Natural killer cell (primary cell): ENCODE measurements around the gene BICD1. TPM values are rescaled to one million over a fixed set of nuclear protein-coding genes. Genes with fewer than 3 reads are reported as not detected.

ENCODE experiments used
- ATAC-seq, 3 donors: fragments of 150-1000 bp in 2 of 3; fragments of 200-7000 bp in 1 of 3; cut with Tn5 transposase; 1 replicate in 1 of 3; 2 replicates in 2 of 3; pipeline ENCODE4 v1.10.0; 2021; ENCODE audit warnings: mild to moderate bottlenecking in 2 of 3, moderate library complexity in 2 of 3
- DNase-seq, 2 donors: peaks; one replicate each; pipeline versions ENCODE4 v3.0.0 to v3.0.0-alpha.2; 2013 to 2021; ENCODE audit warnings: mixed read lengths in 1 of 2
- H3K27ac ChIP-seq: one replicate; pipeline ENCODE4 v1.5.1; 2013; ENCODE audit warnings: mild to moderate bottlenecking, low read length
- H3K27me3 ChIP-seq: one replicate; pipeline ENCODE4 v1.6.1; 2013; ENCODE audit warnings: low read length; ENCODE audit not compliant: control insufficient read depth, insufficient read depth
- H3K36me3 ChIP-seq: one replicate; pipeline ENCODE4 v1.6.1; 2013; ENCODE audit warnings: low read length; ENCODE audit not compliant: control insufficient read depth, insufficient read depth
- H3K4me1 ChIP-seq: one replicate; pipeline ENCODE4 v1.6.1; 2013; ENCODE audit warnings: low read length; ENCODE audit not compliant: control insufficient read depth, insufficient read depth
- H3K4me3 ChIP-seq: one replicate; pipeline ENCODE4 v1.5.1; 2013; ENCODE audit warnings: low read length
- H3K9me3 ChIP-seq: one replicate; pipeline ENCODE4 v1.6.1; 2013; ENCODE audit warnings: low read length; ENCODE audit not compliant: control insufficient read depth, insufficient read depth
- H3K27ac Mint-ChIP-seq, 2 donors: one replicate each; pipeline ENCODE4 v1.8.0; 2022; ENCODE audit warnings: mild to moderate bottlenecking in 2 of 2, mixed read lengths in 2 of 2, moderate library complexity in 1 of 2
- H3K27me3 Mint-ChIP-seq, 2 donors: one replicate each; pipeline ENCODE4 v1.8.0; 2022; ENCODE audit warnings: low read depth in 2 of 2, mixed read lengths in 2 of 2
- H3K36me3 Mint-ChIP-seq: one replicate; pipeline ENCODE4 v1.8.0; 2022; ENCODE audit warnings: mixed read lengths
- H3K4me1 Mint-ChIP-seq, 2 donors: one replicate each; pipeline ENCODE4 v1.8.0; 2022; ENCODE audit warnings: mixed read lengths in 2 of 2
- H3K4me3 Mint-ChIP-seq: one replicate; pipeline ENCODE4 v1.8.0; 2022; ENCODE audit warnings: mild to moderate bottlenecking, moderate library complexity, mixed read lengths
- H3K9me3 Mint-ChIP-seq, 2 donors: one replicate each; pipeline ENCODE4 v1.8.0; 2022; ENCODE audit warnings: mixed read lengths in 2 of 2
- CTCF ChIP-seq: fragments of 200-600 bp; IDR thresholded peaks from one replicate; pipeline ENCODE4 v1.8.0; 2022; ENCODE audit warnings: antibody characterized with exemption
- WGBS: methylation state at CpG from one replicate; pipeline ENCODE4 v1.1.7; 2013; ENCODE audit warnings: missing lambda C conversion rate; ENCODE audit not compliant: insufficient coverage; 5-methylcytosine and 5-hydroxymethylcytosine counted together
- intact Hi-C: fragments of 100-400 bp; cut with micrococcal nuclease; formaldehyde crosslinking; loops from one replicate; pipeline ENCODE4 v1.14.2; 2022
- total RNA-seq, 4 donors: library from RNA; stranded (reverse); fragments of 120-200 nt in 1 of 4; gene quantifications; one replicate each; pipeline versions ENCODE4 v1.2.3 to v1.2.4, GENCODE V29; 2013 to 2022

BICD1 gene
- total RNA-seq, 3 donors from 2014 or later (not counting 1 experiment from before 2014, with no cell fraction given) = 10.0 to 16.0 (median 15.5) TPM

- intact Hi-C loops = no loop called here
- no peak overlapping the region for H3K27ac ChIP-seq
- DNase-seq (no peak), ATAC-seq (no peak)
- peaks cover 2% of the 10 kb centered on the region for H3K9me3 ChIP-seq
- Mint-ChIP-seq H3K27me3 (no peaks in the 10 kb centered on the region), H3K36me3 (no peaks in the 10 kb centered on the region), H3K4me1 (no peaks in the 10 kb centered on the region), H3K27ac (no peak overlapping the region), H3K9me3 (no peaks in the 10 kb centered on the region), H3K4me3 (no peak overlapping the region)
- H3K4me3 ChIP-seq = no peak overlapping the region
- no peak for TF ChIP-seq CTCF
- no peaks in the 10 kb centered on the region for H3K4me1 ChIP-seq
- no peaks in the 10 kb centered on the region for H3K36me3 ChIP-seq
- no peaks in the 10 kb centered on the region for H3K27me3 ChIP-seq
- 94% methylated on average over 2 of the region's 2 CpGs for WGBS
Observed at GRCh38 chr12:32235251-32235650, 128.6 kb downstream of the BICD1 start.

GRCh38 chr12:32240162-32240561 lies 133.5 kb downstream of the BICD1 start:
- H3K36me3 Mint-ChIP-seq = no peaks in the 10 kb centered on the region
- ATAC-seq (no peak), DNase-seq (no peak)
- H3K27ac Mint-ChIP-seq = no peak overlapping the region
- 92% methylated on average over 5 of the region's 5 CpGs for WGBS
- H3K36me3 ChIP-seq = no peaks in the 10 kb centered on the region
- peaks cover 2% of the 10 kb centered on the region for H3K9me3 ChIP-seq
- no peak for TF ChIP-seq CTCF
- no peaks in the 10 kb centered on the region for H3K4me1 Mint-ChIP-seq
- H3K27ac ChIP-seq = no peak overlapping the region
- H3K4me3 Mint-ChIP-seq = no peak overlapping the region
- intact Hi-C loops = no loop called here
- no peaks in the 10 kb centered on the region for H3K9me3 Mint-ChIP-seq
- H3K27me3 Mint-ChIP-seq = no peaks in the 10 kb centered on the region
- no peaks in the 10 kb centered on the region for H3K27me3 ChIP-seq
- no peaks in the 10 kb centered on the region for H3K4me1 ChIP-seq
- H3K4me3 ChIP-seq = no peak overlapping the region

- intact Hi-C loops = no loop called here
- Histone ChIP-seq H3K9me3 (peaks cover 2% of the 10 kb centered on the region), H3K36me3 (no peaks in the 10 kb centered on the region), H3K27ac (no peak overlapping the region), H3K4me1 (no peaks in the 10 kb centered on the region), H3K27me3 (no peaks in the 10 kb centered on the region), H3K4me3 (no peak overlapping the region)
- Mint-ChIP-seq H3K27me3 (no peaks in the 10 kb centered on the region), H3K4me3 (no peak overlapping the region), H3K9me3 (no peaks in the 10 kb centered on the region), H3K4me1 (no peaks in the 10 kb centered on the region), H3K27ac (no peak overlapping the region), H3K36me3 (no peaks in the 10 kb centered on the region)
- 98% methylated on average over 4 of the region's 4 CpGs for WGBS
- ATAC-seq (no peak), DNase-seq (no peak)
- TF ChIP-seq CTCF = no peak
Observed at GRCh38 chr12:32240831-32241230, 134.2 kb downstream of the BICD1 start.

- TF ChIP-seq CTCF = no peak
- Histone ChIP-seq H3K9me3 (no peaks in the 10 kb centered on the region), H3K27ac (no peak overlapping the region), H3K4me3 (no peak overlapping the region), H3K4me1 (no peaks in the 10 kb centered on the region), H3K27me3 (no peaks in the 10 kb centered on the region), H3K36me3 (no peaks in the 10 kb centered on the region)
- ATAC-seq (no peak), DNase-seq (no peak)
- H3K27ac Mint-ChIP-seq = no peak overlapping the region
- no peaks in the 10 kb centered on the region for H3K9me3 Mint-ChIP-seq
- H3K4me3 Mint-ChIP-seq = no peak overlapping the region
- H3K27me3 Mint-ChIP-seq = no peaks in the 10 kb centered on the region
- WGBS = 77% methylated on average over 2 of the region's 2 CpGs
- no peaks in the 10 kb centered on the region for H3K4me1 Mint-ChIP-seq
- no peaks in the 10 kb centered on the region for H3K36me3 Mint-ChIP-seq
- intact Hi-C loops = no loop called here
Observed at GRCh38 chr12:32242641-32243040, 136.0 kb downstream of the BICD1 start.
